Prostate gland (tissue), 2 donors: ENCODE results near the gene DSC2.

Experiments used
- POLR2A ChIP-seq: fragments of 450-650 bp; IDR thresholded peaks from one replicate; pipeline ENCODE4 v1.6.1; 2016; ENCODE audit warnings: antibody characterized with exemption, mild to moderate bottlenecking
- TF ChIP-seq, protein P1 (sequence below), 4 experiments: fragments of 200-600 bp in 2 of 4; fragments of 450-650 bp in 2 of 4; sonication (generic) in 2 of 4; IDR thresholded peaks; 1 replicate in 3 of 4; 2 replicates in 1 of 4; pipeline ENCODE4 v1.5.1; 2016 to 2019; ENCODE audit warnings: antibody characterized with exemption in 4 of 4, mild to moderate bottlenecking in 2 of 4, moderate library complexity in 2 of 4

DNA sequence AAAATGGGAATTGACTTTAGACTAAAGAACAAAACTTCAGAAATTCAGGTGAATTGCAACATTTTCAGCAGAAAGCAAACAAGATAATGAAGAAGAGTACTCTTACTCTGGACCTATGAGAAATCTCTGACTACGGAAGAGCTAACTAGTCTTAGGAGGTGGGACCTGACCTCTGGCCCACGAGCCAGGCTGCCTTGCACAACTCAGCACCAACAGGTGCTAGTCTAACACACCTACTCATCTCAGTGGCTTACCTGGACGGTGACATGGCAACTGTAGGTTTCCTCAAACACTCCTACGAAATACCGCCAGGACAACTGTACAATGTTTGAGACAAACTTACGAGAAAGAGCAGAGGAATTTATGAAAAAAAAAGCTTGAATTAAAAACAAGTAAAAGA is 56.6 kb downstream of the DSC2 start:
- no peak for TF ChIP-seq POLR2A
- TF ChIP-seq, protein P1, sequence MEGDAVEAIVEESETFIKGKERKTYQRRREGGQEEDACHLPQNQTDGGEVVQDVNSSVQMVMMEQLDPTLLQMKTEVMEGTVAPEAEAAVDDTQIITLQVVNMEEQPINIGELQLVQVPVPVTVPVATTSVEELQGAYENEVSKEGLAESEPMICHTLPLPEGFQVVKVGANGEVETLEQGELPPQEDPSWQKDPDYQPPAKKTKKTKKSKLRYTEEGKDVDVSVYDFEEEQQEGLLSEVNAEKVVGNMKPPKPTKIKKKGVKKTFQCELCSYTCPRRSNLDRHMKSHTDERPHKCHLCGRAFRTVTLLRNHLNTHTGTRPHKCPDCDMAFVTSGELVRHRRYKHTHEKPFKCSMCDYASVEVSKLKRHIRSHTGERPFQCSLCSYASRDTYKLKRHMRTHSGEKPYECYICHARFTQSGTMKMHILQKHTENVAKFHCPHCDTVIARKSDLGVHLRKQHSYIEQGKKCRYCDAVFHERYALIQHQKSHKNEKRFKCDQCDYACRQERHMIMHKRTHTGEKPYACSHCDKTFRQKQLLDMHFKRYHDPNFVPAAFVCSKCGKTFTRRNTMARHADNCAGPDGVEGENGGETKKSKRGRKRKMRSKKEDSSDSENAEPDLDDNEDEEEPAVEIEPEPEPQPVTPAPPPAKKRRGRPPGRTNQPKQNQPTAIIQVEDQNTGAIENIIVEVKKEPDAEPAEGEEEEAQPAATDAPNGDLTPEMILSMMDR (IDR thresholded peaks at IDR 0.05): no peak
